Mucosa of descending colon (tissue), 3 donors: ENCODE data around the gene KCTD12. TPM values are rescaled to one million over a fixed set of nuclear protein-coding genes. Genes with fewer than 3 reads are reported as not detected.

ENCODE experiments used
- ATAC-seq: fragments of 200-7000 bp; cut with Tn5 transposase; one replicate; pipeline ENCODE4 v1.9.1; 2020; ENCODE audit warnings: mild to moderate bottlenecking, moderate library complexity
- DNase-seq, 3 donors: peaks; one replicate each; pipeline ENCODE4 v3.0.0-alpha.2; 2020
- H3K36me3 ChIP-seq: fragments of 200-600 bp; one replicate; pipeline ENCODE4 v1.8.0; 2021; ENCODE audit warnings: low read depth, mild to moderate bottlenecking
- H3K4me1 ChIP-seq: fragments of 200-600 bp; one replicate; pipeline ENCODE4 v1.8.0; 2021; ENCODE audit warnings: low read depth, mild to moderate bottlenecking
- H3K4me3 ChIP-seq: fragments of 200-600 bp; one replicate; pipeline ENCODE4 v1.8.0; 2021; ENCODE audit warnings: mild to moderate bottlenecking
- H3K9me3 ChIP-seq: fragments of 200-600 bp; one replicate; pipeline ENCODE4 v1.8.0; 2021; ENCODE audit warnings: mild to moderate bottlenecking
- CTCF ChIP-seq: fragments of 200-600 bp; IDR thresholded peaks from one replicate; pipeline ENCODE4 v1.8.0; 2022; ENCODE audit warnings: antibody characterized with exemption, mild to moderate bottlenecking
- intact Hi-C, 2 donors: fragments of 100-400 bp; cut with DNase I in 1 of 2; cut with micrococcal nuclease in 1 of 2; formaldehyde crosslinking; loops; one replicate each; pipeline versions ENCODE4 v1.11.0 to v1.11.1; 2022; cut with DNase I, micrococcal nuclease
- total RNA-seq, 3 donors: library from RNA; stranded (reverse); fragmentation: NEBNext Ultra II Directional in 2 of 3; extraction: Animal tissue kit (Norgen Biotek cat#: 25700) in 2 of 3; gene quantifications; one replicate each; pipeline versions ENCODE4 v1.2.1 to v1.2.4, GENCODE V29; 2021 to 2023
- donor health status: DM: no; HTN: no; CAD: no; lungs with moderate emphysema.
- donor health status: DM: no; HTN: no; CAD: no.
- donor health status: DM: no; HTN: yes; CAD: no.

The KCTD12 gene
- total RNA-seq, 3 donors from 2014 or later = 26.2 to 62.4 (median 62.0) TPM

DNA sequence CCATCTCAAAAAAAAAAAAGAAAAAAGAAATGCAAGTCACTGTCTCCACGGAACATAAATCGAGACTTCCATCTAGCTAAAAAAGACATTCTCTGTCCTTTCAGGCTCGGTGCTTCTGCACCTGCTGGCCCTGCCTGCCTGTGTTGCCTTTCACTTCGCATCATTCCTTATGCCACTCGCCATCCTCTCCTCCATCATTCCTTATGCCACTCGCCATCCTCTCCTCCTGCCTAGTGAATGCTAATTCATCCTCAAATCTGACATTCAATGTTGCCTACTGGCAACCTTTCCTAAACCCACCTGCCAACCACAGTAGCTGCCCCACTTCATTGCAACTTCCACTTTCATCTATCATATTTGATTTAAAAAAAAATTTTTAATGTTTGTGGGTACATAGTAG is 36.7 kb downstream of the KCTD12 start:
- no peak for TF ChIP-seq CTCF
- H3K36me3 ChIP-seq = no peaks in the 10 kb centered on the region
- H3K9me3 ChIP-seq = no peaks in the 10 kb centered on the region
- H3K4me3 ChIP-seq = no peak overlapping the region
- H3K4me1 ChIP-seq = no peaks in the 10 kb centered on the region
- intact Hi-C loops = no loop called here
- DNase-seq (no peak), ATAC-seq (no peak)

DNA sequence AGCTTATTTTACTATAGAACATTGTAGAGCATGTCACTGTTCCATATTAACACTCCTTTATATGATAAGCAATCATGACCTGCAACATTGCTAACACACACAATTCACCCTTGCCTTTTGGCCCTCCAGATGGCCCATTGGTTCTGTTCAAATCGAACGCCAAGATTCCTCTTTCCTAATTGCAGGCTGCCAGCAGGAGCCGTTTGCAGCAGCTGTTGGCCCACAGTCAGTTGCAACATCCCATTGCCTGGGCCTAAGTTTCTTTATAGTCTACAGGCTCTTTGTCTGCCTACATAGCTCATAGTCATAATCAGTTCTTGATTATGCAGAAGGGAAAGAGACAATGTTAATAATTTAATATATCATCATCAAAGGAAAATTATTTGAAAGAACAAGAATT is 37.6 kb downstream of the KCTD12 start:
- intact Hi-C loops = no loop called here
- TF ChIP-seq CTCF = no peak
- Histone ChIP-seq H3K9me3 (no peaks in the 10 kb centered on the region), H3K36me3 (no peaks in the 10 kb centered on the region), H3K4me3 (no peak overlapping the region), H3K4me1 (no peaks in the 10 kb centered on the region)
- DNase-seq = no peak
- no peak for ATAC-seq

DNA sequence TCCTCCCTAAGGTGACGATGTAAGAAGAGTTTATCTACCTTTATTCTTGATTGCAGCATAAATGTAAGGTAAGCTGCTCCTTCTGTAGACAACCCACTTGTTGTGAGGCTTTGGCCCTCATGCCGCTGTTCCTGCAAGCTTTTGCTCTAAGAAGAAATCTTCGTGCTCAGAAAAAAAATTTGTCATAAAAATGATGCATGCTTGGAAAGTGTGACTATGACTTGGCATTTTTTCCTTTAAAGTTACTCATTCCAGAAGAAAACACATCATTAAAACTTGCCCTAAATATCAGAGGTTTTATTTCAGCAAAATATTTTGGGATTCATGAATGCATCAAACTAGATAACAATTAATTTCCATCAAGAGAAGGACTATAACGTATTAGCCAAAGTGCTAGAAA is 39.8 kb downstream of the KCTD12 start:
- DNase-seq (no peak), ATAC-seq (no peak)
- Histone ChIP-seq H3K9me3 (no peaks in the 10 kb centered on the region), H3K4me1 (no peaks in the 10 kb centered on the region), H3K36me3 (no peaks in the 10 kb centered on the region), H3K4me3 (no peak overlapping the region)
- intact Hi-C loops = no loop called here
- no peak for TF ChIP-seq CTCF

DNA sequence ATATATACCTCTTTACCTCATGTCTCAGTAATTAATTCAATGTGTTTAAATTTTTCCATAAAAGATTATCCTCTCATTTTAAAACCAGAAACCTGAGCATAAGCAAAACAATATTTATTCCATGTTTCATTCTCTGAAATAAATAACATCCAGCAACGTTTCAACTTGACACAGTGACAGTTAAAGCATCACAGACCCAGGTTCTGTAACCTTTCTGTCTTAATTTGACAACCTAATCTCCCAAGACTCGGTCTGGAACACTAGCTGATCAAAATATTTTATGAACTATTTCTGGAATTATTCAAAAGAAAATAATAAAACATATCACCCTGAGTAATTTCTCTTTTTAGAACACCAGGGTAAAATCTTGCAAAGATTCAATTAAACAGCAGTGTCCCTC is 40.3 kb downstream of the KCTD12 start:
- no peak for TF ChIP-seq CTCF
- Histone ChIP-seq H3K36me3 (no peaks in the 10 kb centered on the region), H3K9me3 (no peaks in the 10 kb centered on the region), H3K4me1 (no peaks in the 10 kb centered on the region), H3K4me3 (no peak overlapping the region)
- DNase-seq = no peak
- intact Hi-C loops = no loop called here
- no peak for ATAC-seq

GRCh38 chr13:76845367-76845766 is 40.8 kb downstream of the KCTD12 start:
- Histone ChIP-seq H3K36me3 (no peaks in the 10 kb centered on the region), H3K9me3 (no peaks in the 10 kb centered on the region), H3K4me1 (no peaks in the 10 kb centered on the region), H3K4me3 (no peak overlapping the region)
- no peak for DNase-seq
- no peak for ATAC-seq
- TF ChIP-seq CTCF = no peak
- intact Hi-C loops = no loop called here

DNA sequence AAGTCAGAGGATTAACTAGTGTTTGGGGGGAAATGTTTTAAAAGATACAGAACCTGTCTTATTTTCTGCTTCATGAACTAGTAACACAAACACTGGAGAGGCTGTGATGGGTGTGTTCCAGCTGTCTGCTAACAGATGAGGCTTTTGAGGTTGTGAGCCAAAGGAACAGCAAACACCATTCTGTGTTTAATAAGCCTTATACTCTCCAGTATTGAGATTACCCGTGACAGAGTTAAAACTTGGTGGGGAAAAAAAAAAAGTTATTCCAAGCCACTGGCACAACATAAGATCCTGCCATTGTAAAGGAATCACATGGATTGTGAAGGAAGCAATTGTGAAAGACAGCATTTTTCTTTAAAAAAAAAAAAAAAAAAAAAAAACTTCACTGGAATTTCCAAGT is 48.4 kb downstream of the KCTD12 start:
- TF ChIP-seq CTCF = no peak
- H3K36me3 ChIP-seq = no peaks in the 10 kb centered on the region
- peaks cover 15% of the 10 kb centered on the region for H3K4me1 ChIP-seq
- no peaks in the 10 kb centered on the region for H3K9me3 ChIP-seq
- H3K4me3 ChIP-seq = no peak overlapping the region
- ATAC-seq = peak; percentile 85
- peak in 1 of 3 donors; percentile 39 for DNase-seq
- intact Hi-C loops = no loop called here
